GM18858 (cell line): Measurements from ENCODE around the gene UFD1.

Experiments used
- ATAC-seq: cut with Tn5 transposase; IDR thresholded peaks from one replicate; pipeline ENCODE4 v1.9.1; 2021; ENCODE audit not compliant: unreplicated experiment

The UFD1 gene

DNA sequence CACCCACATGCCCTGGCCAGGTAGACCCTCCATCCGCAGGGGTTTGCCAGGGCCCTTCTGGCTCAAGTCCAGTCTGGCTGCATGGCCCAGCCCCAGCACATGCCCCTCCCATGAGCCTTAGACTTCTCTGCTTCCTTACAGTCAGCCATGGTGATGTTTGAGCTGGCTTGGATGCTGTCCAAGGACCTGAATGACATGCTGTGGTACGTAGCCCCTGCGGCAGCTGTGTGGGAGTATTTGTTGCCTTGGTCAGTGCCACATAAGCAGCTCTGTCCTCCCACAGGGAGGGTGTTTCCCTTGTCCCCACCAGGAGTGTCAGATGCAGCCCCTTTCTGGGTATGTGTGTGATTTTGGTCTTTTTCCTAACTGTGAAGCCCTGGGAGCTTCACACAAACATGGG is 18.3 kb upstream of the UFD1 start:
- ATAC-seq = no peak

DNA sequence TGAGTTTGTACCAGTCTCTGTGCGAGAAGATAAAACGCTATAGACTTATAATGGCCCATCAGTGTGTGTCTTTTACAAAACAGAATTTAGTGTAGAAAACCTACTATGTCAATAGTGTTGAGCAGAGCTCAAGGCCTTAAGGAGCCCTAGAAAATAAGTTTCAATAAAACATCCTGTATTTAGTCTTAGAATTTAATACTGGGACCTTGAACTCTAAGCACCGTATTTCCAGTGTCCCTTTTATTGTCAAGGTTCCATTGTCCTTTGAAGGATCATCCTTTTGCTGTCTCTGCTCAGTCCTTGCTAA is 17.3 kb upstream of the UFD1 start:
- no peak for ATAC-seq

- no peak for ATAC-seq
Observed at GRCh38 chr22:19495562-19496323, 16.8 kb upstream of the UFD1 start.

DNA sequence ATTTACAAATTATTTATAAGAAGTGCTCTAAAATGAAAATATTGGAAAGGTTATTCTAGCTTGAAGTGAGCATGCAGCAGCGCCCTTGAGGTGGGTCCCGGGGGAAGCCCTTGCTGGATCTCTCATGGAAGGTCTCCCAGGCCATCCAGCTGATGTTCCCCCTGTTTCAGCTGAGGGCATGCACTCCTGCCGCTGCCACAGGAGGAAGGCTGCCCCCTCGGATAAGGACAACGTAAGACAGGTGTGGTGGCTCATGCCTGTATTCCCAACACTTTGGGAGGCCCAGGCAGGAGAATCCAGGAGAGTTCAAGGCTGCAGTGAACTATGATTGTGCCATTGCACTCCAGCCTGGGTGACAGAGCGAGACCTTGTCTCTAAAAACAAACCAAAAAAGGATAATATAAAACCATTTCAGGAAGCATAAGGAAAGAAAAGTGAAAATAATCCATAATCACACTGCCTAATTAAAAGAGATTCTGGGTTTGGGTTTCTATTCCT is 15.7 kb upstream of the UFD1 start:
- ATAC-seq = no peak

DNA sequence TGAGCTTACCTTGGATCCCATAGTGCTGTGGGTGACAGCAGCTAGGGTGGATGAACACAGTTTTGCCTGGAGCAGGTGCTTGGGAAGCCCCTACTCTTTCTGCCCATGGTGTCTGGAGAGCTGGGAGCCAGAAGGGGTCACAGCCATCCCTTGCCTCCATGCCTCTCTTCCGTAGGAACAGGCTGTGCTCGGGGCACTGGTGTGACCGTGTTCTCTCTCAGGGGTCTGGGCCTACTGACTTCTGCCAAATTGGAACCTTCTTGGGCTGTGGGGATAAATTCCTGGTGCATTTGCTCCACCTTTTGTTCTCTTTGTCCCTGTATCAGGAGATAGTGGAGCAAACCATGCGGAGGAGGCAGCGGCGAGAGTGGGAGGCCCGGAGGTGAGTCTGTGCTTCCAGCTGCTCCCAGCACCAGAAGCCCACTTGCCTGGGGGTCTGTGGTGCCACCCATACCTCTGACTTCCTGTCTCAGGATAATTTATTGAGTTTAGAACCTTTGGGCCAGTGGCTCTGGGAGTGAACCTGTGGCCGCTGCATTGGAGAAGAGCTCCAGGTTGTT is 15.1 kb upstream of the UFD1 start:
- ATAC-seq = no peak

GRCh38 chr22:19492504-19493174 is 13.6 kb upstream of the UFD1 start:
- no peak for ATAC-seq

DNA sequence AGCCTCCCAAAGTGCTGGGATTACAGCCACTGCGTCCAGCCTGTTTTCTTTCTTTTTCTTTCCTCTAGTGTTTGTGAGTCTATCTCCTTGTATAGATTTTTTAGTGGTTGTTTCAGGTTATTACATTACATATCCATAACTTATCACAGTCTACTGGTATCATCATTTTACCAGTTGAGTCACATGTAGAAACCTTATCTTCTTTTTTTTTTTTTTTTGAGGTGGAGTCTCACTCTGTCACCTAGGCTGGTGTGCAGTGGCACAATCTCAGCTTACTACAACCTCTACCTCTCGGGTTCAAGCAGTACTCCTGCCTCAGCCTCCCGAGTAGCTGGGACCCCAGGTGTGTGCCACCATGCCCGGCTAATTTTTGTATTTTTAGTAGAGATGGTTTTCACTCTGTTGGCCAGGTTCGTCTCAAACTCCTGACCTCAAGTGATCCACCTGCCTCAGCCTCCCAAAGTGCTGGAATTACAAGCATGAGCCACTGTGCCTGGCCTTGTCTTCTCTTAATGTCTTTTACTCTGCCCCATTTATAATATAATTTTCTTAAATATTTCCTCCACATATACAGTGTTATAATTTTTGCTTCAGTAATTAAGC is 11.7 kb upstream of the UFD1 start:
- no peak for ATAC-seq

- ATAC-seq = no peak
Observed at GRCh38 chr22:19488884-19489843, 10.2 kb upstream of the UFD1 start.

DNA sequence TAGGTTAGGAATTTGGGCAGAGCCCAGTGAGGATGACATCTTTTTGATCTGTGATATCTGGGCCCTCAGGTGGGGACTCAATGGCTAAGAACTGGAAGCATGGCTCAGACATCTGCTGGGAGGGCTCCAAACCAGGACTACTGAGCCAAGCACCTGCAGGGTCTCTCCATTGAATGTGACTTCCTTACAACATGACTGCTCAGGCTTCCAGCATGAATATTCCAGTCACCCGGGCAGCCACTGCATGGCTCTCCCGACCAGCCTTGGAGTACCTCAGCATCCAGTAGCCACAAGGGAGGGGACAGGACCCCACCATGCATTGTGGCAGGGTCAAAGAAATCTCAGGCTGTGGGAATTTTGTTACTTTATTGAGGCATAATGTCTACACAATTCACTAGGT is 9.3 kb upstream of the UFD1 start:
- no peak for ATAC-seq

DNA sequence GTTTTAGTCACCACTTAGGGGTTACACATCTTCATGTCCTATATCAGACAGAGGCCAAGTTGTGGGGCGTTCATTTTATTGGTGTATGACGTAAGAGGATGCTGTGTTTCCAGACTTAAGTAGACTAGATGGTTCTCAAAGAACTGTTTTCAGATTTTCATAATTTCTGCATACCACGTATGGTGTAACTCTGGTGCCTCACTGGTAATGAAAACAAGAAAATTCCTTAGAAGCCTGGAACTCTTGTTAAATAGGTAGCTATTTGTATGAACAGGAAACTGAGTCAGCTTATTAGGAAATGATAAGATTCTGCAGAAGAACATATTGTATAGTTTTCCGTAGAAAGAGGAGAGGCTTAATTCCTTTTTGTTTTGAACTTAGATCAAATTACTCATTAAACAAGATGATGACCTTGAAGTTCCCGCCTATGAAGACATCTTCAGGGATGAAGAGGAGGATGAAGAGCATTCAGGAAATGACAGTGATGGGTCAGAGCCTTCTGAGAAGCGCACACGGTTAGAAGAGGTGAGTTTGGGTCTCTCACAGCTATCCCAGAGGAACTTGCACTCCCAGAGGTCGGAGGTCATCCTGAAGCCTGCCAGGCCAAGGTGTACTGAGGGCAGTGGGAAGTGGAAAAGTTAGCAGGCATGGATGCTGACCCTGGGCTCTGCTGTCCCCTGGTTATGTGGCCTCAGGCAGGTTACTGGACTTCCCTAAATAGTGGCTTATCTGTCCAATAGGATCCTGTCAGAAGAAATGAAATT is 4.7 kb upstream of the UFD1 start:
- ATAC-seq = no peak

DNA sequence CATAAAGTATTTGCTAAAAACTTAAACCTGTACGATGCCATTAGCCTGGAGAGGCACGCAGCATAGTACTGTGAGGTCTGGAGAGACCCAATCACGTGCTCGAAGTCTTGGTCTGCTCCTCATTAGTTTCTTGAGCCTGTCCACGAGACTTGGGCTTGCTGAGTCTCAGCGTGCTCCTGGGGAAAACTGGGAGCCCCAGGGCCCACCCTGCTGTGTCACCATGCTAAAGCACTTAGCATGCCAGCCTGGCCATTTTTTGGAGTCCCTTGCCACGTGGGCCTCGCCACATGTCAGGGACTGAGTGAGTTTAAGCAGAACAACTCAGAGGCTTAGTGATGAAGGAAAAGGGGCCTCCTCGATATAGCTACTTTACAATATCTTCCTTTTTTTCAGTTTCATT is 3.3 kb upstream of the UFD1 start:
- ATAC-seq = no peak

GRCh38 chr22:19480789-19481188 is 1.8 kb upstream of the UFD1 start:
- no peak for ATAC-seq

GRCh38 chr22:19480173-19480568 is 1.2 kb upstream of the UFD1 start:
- no peak for ATAC-seq

GRCh38 chr22:19479355-19480172 is 571 bp upstream of the UFD1 start, which contains the start of gene CDC45:
TSS of gene CDC45 (plus strand) at chr22:19479920. CDS start at chr22:19479969, 49 bp downstream.
- peak; percentile 72 for ATAC-seq

DNA sequence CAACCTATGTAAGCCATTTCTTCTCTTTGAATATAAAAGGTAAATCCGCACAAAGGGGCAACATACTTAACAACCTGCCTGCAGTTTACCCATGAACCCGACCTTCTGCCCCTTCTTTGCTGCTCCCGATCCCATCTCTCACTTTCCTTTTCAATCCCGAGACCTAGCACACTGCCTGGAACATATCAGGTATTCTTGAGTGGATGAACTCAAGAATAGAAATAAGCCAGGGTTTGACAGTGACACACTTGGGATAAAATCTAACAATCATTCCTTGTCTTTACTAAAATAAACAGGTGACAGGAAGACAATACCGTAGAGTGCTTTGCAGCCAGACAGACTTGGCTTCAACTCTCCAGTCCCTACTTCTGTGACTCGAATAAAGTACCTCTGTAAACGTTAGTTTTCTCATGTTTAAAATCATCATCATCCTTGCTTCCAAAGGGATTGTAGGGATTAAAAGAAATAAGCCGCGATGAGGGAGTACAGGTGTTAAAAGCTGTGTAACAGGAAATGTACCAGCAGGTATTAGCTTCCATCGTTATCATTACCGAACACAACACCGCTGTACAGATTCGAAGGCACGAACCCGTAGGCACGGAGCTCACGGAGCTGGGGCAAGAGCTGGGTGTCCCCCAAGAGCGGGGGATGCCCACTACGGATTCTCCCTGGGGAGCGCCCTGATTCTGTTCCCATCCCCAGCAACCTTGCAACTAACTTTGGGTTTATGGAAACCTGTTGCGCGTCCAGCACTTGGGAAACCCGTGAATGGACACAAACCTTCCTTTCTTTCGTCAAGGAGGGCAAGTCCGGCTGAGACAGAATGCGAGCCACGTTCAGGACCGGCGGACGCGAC is 720 bp downstream of the UFD1 start:
- no peak for ATAC-seq

- ATAC-seq = no peak
Observed at GRCh38 chr22:19477321-19478044, 1.5 kb downstream of the UFD1 start.

- no peak for ATAC-seq
Observed at GRCh38 chr22:19476023-19476422, 3.0 kb downstream of the UFD1 start.

GRCh38 chr22:19473578-19473977 is 5.4 kb downstream of the UFD1 start:
- ATAC-seq = no peak
